HG03460 (cell line): Measurements from ENCODE around the gene HEPHL1.

Source experiments
- ATAC-seq: cut with Tn5 transposase; IDR thresholded peaks from one replicate; pipeline ENCODE4 v1.9.1; 2021; ENCODE audit not compliant: unreplicated experiment

HEPHL1 gene

DNA sequence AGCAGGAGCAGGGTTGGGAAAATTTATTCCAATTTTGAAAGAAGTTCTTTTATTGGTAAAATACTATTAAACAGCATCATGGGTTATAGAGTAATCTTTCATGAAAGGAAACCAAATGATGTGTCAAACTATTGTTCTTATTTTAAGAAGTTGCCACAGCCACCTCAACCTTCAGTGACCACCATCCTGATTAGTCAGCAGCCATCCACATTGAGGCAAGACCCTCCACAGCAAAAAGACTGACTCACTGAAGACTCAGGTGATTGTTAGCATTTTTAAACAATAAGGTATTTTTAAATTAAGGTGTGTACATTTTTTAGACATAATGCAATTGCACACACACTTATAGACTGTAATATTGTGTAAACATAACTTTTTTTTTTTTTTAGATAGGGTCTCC, 3.7 kb upstream of the HEPHL1 start:
- no peak for ATAC-seq

DNA sequence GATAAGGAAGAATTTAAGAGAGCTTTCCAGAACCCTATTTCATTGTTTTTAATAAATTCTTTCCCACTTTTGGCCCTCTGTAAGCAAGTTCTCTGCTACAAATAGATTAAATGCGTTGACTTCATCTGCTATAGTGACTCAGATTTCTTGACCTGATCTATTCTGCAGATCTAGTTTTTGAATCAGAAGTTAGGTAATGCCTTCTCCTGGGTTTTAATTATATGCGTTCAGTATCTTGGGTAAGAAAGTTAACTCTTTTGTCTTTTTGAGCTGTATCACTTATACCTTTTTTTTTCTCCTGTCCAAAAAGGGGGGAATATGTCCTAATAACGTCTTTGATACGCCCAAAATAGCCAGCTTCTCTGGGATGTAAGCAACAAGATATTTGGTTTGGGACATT, 2.4 kb upstream of the HEPHL1 start:
- no peak for ATAC-seq

DNA sequence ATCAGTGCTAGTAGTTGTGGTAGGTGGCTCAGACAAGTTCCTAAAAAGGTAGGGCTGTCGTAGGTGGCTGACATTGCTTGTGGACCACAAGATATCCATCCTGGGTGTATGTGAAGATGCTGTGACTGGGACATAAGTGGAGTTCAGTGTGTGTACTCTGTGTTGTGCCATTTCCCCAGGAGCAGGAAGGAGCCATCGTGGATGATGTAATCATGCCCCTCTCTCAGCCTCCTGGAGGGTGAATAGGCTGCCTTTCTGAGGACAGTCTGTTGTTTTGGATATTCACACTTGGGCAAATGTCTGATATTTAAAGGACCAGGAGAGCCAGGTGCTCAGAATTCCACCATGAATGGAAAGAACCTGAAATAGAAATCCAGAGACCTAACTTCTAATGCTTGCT, 2.7 kb downstream of the HEPHL1 start:
- no peak for ATAC-seq

- no peak for ATAC-seq
Measured at GRCh38 chr11:94024547-94024946, 3.4 kb downstream of the HEPHL1 start.

DNA sequence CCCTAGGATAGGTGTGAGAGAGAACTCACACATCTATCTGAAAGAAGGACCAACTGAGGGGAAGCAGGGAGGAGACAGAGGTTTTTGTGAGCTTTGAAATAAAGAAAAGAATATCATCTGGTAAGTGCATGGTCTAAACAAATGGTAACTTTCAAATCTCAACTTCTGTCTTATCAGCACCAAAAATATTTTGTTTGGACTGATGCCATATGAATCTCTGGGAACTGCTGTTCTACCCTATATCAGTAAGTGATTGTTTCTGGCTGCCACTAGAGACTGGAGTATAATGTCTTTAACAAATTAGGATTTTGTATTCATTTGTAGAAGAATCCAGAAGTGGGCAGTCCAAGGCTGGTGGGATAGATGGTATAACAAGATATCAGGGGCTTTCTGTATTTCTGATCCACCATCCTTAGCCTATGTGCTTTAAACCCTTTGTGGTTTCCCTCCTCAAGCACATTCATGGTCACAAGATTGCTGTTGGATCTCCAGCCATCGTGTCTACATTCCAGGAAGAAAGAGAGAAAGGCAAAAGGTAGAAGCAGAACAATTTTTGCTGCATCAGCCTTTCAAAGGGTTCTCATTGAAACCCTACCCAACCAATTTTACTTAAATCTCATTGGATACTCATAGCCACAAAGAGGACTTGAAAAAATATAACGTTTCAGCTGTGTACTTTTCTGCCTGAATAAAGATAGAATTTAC, 4.7 kb downstream of the HEPHL1 start:
- ATAC-seq: no peak

DNA sequence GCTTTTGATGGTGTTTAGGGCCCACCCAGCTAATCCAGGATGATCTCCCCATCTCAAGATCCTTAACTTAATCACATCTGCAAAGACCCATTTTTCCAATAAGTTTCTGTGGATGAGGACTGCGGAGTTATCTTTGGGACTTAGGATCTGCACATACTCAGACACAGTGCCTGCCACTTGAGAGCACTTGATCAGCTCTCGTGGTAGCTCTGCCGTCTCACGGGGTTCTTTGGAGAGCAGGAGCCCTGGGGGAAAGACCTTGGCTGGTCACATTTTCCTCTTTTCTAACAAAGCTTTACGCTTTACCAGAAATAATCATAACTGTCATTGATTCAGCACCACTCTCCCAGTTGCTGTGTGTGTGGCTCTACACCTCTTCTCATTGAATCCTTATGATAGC, 6.1 kb downstream of the HEPHL1 start:
- ATAC-seq: no peak

GRCh38 chr11:94028436-94028835, 7.3 kb downstream of the HEPHL1 start:
- ATAC-seq: no peak

GRCh38 chr11:94030059-94030458, 8.9 kb downstream of the HEPHL1 start:
- no peak for ATAC-seq

GRCh38 chr11:94031625-94032024, 10.5 kb downstream of the HEPHL1 start:
- no peak for ATAC-seq

- ATAC-seq: no peak
Measured at GRCh38 chr11:94032066-94032465, 10.9 kb downstream of the HEPHL1 start.

- no peak for ATAC-seq
Measured at GRCh38 chr11:94032725-94033124, 11.6 kb downstream of the HEPHL1 start.

DNA sequence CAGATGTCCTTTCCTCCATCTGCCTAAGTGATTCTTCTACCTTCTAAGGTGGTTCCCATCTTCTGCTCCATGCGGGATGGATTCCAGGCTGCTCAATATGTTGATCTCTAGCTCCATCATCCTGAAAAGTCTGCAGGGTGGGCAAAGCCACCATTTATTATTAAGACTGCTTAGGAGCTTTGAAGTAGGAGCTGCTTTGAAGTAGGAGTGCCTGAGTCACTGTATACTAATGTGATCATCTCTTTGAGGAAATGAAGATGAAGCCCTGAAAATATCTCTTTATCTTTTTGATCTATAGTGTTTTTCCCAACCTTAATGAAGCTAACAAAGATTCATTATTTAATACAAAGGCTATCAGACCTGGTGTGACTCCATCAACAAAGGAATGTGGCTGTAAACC, 13.1 kb downstream of the HEPHL1 start:
- no peak for ATAC-seq

- ATAC-seq: no peak
Measured at GRCh38 chr11:94036096-94036495, 14.9 kb downstream of the HEPHL1 start.

- ATAC-seq: no peak
Measured at GRCh38 chr11:94043241-94043640, 22.1 kb downstream of the HEPHL1 start.

- ATAC-seq: no peak
Measured at GRCh38 chr11:94046796-94047195, 25.6 kb downstream of the HEPHL1 start.

- ATAC-seq: no peak
Measured at GRCh38 chr11:94048032-94048709, 27.0 kb downstream of the HEPHL1 start.

- no peak for ATAC-seq
Measured at GRCh38 chr11:94049351-94049750, 28.2 kb downstream of the HEPHL1 start.

DNA sequence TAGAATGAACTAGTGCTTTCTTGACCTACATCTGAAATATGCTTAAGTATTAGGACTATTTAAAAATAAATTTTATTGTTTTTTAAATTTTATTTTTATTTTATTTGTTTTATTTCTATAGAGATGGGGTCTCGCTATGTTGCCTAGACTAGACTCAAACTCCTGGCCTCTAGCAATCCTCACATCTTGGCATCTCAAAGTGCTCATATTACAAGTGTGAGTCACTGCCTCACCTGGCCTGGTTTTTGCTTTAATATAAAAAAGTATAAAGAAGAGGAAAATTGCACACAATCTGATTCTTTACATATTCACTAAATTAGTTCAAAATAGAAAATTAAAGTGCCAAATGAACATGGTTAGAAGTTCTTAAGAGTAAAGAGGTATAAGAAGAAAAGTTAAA, 37.5 kb downstream of the HEPHL1 start:
- no peak for ATAC-seq

DNA sequence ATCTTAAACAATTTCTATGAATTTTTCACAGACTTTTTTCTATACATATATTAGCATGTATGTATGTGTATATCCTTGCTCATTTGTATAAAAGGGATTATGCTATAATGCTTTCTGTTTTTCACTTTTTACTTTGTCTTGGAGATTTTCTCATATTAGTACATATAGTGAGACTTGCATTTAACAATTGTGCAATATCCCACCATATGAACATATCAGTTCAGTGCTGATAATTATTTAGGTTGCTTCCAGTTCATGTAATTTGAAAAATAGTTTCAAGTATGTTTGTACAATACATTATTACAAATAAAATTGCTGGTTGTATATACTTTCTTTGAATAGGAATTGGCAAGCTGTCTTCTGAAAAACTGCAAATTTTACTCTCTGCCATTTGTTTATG, 37.9 kb downstream of the HEPHL1 start:
- no peak for ATAC-seq

GRCh38 chr11:94060401-94060800, 39.2 kb downstream of the HEPHL1 start:
- ATAC-seq: no peak

- ATAC-seq: no peak
Measured at GRCh38 chr11:94062360-94062759, 41.2 kb downstream of the HEPHL1 start.

- ATAC-seq: no peak
Measured at GRCh38 chr11:94066901-94067429, 45.8 kb downstream of the HEPHL1 start.

DNA sequence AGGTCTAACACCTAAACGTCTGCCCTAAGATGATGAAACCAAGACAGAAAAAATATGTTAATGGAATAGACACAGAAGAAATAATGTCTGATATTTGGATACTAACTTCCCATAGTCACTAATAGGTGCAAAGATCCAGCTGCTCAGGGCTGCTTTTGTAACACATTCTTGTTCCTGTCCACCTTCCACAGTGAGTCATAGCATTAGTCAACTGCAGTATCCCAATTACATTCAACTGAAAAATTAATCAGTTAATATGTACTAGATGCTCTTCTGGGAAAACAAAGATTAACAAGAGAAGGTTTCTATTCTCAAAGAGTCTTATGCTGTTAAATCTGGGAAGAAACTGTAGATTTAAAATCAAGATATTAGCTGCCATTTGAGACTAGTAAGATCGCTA, 47.6 kb downstream of the HEPHL1 start:
- no peak for ATAC-seq
